Measurements from ENCODE around the gene PTGDR2. TPM values are rescaled to one million over a fixed set of nuclear protein-coding genes. Genes with fewer than 3 reads are reported as not detected.
A peak's percentile ranks its signal among the peaks of the same experiment; 100 is the strongest.

Gene PTGDR2
- total RNA-seq, 1 donor from 2014 or later: not detected

- DNase-seq (ENCODE audit: low spot score): no peak
- H3K27me3 Mint-ChIP-seq (ENCODE audit: unreplicated experiment): peaks cover 5% of the 10 kb centered on the region
- no peak overlapping the region for H3K4me3 Mint-ChIP-seq (ENCODE audit: unreplicated experiment)
- peaks cover 4% of the 10 kb centered on the region for H3K9me3 Mint-ChIP-seq (ENCODE audit: unreplicated experiment)
- H3K27ac Mint-ChIP-seq (ENCODE audit: unreplicated experiment): no peak overlapping the region
- H3K4me1 Mint-ChIP-seq (ENCODE audit: unreplicated experiment): no peaks in the 10 kb centered on the region
- TF ChIP-seq CTCF (IDR thresholded peaks at IDR 0.05; ENCODE audit: unreplicated experiment): no peak
- H3K36me3 Mint-ChIP-seq (ENCODE audit: low read depth, unreplicated experiment): peaks cover 6% of the 10 kb centered on the region
These were observed 37.7 kb downstream of the PTGDR2 start for GRCh38 chr11:60818057-60818456.

GRCh38 chr11:60816590-60817157 lies 39.1 kb downstream of the PTGDR2 start:
- H3K9me3 Mint-ChIP-seq (ENCODE audit: unreplicated experiment): peaks cover 4% of the 10 kb centered on the region
- no peak overlapping the region for H3K27ac Mint-ChIP-seq (ENCODE audit: unreplicated experiment)
- peaks cover 6% of the 10 kb centered on the region for H3K36me3 Mint-ChIP-seq (ENCODE audit: low read depth, unreplicated experiment)
- TF ChIP-seq CTCF (IDR thresholded peaks at IDR 0.05; ENCODE audit: unreplicated experiment): no peak
- no peaks in the 10 kb centered on the region for H3K4me1 Mint-ChIP-seq (ENCODE audit: unreplicated experiment)
- H3K4me3 Mint-ChIP-seq (ENCODE audit: unreplicated experiment): no peak overlapping the region
- DNase-seq (ENCODE audit: low spot score): no peak
- H3K27me3 Mint-ChIP-seq (ENCODE audit: unreplicated experiment): peaks cover 6% of the 10 kb centered on the region

GRCh38 chr11:60814112-60814511 lies 41.6 kb downstream of the PTGDR2 start:
- peaks cover 11% of the 10 kb centered on the region for H3K27me3 Mint-ChIP-seq (ENCODE audit: unreplicated experiment)
- no peak for DNase-seq (ENCODE audit: low spot score)
- TF ChIP-seq CTCF (IDR thresholded peaks at IDR 0.05; ENCODE audit: unreplicated experiment): no peak
- peaks cover 6% of the 10 kb centered on the region for H3K36me3 Mint-ChIP-seq (ENCODE audit: low read depth, unreplicated experiment)
- H3K27ac Mint-ChIP-seq (ENCODE audit: unreplicated experiment): no peak overlapping the region
- H3K4me3 Mint-ChIP-seq (ENCODE audit: unreplicated experiment): no peak overlapping the region
- H3K4me1 Mint-ChIP-seq (ENCODE audit: unreplicated experiment): peaks cover 6% of the 10 kb centered on the region
- H3K9me3 Mint-ChIP-seq (ENCODE audit: unreplicated experiment): peaks cover 4% of the 10 kb centered on the region

GRCh38 chr11:60813324-60813723 lies 42.4 kb downstream of the PTGDR2 start:
- no peak overlapping the region for H3K4me3 Mint-ChIP-seq (ENCODE audit: unreplicated experiment)
- H3K9me3 Mint-ChIP-seq (ENCODE audit: unreplicated experiment): peaks cover 4% of the 10 kb centered on the region
- no peak overlapping the region for H3K27ac Mint-ChIP-seq (ENCODE audit: unreplicated experiment)
- TF ChIP-seq CTCF (IDR thresholded peaks at IDR 0.05; ENCODE audit: unreplicated experiment): no peak
- H3K27me3 Mint-ChIP-seq (ENCODE audit: unreplicated experiment): peaks cover 11% of the 10 kb centered on the region
- peaks cover 6% of the 10 kb centered on the region for H3K36me3 Mint-ChIP-seq (ENCODE audit: low read depth, unreplicated experiment)
- no peak for DNase-seq (ENCODE audit: low spot score)
- peaks cover 6% of the 10 kb centered on the region for H3K4me1 Mint-ChIP-seq (ENCODE audit: unreplicated experiment)

GRCh38 chr11:60810569-60810968 lies 45.2 kb downstream of the PTGDR2 start:
- H3K36me3 Mint-ChIP-seq (ENCODE audit: low read depth, unreplicated experiment): no peaks in the 10 kb centered on the region
- peaks cover 13% of the 10 kb centered on the region for H3K27me3 Mint-ChIP-seq (ENCODE audit: unreplicated experiment)
- peaks cover 10% of the 10 kb centered on the region for H3K4me1 Mint-ChIP-seq (ENCODE audit: unreplicated experiment)
- H3K9me3 Mint-ChIP-seq (ENCODE audit: unreplicated experiment): peaks cover 4% of the 10 kb centered on the region
- no peak overlapping the region for H3K27ac Mint-ChIP-seq (ENCODE audit: unreplicated experiment)
- no peak overlapping the region for H3K4me3 Mint-ChIP-seq (ENCODE audit: unreplicated experiment)
- no peak for TF ChIP-seq CTCF (IDR thresholded peaks at IDR 0.05; ENCODE audit: unreplicated experiment)
- peak; percentile 36 for DNase-seq (ENCODE audit: low spot score)

Data from endothelial cell (in vitro differentiated cells).